H9 (cell line): ENCODE results near the gene ITIH5. TPM values are rescaled to one million over a fixed set of nuclear protein-coding genes. Genes with fewer than 3 reads are reported as not detected.

ENCODE experiments used
- DNase-seq: peaks from one replicate; pipeline ENCODE4 v3.0.0-alpha.2; 2017
- H2AFZ ChIP-seq: one replicate; pipeline ENCODE4 v1.6.1; 2013; ENCODE audit warnings: mild to moderate bottlenecking, low read length, control low read depth, moderate library complexity
- H2AK5ac ChIP-seq: 2 replicates; pipeline ENCODE4 v1.6.1; 2013; ENCODE audit warnings: low read length, control low read depth, mixed read lengths; ENCODE audit not compliant: insufficient read length
- H2BK120ac ChIP-seq: one replicate; pipeline ENCODE4 v1.6.1; 2013; ENCODE audit warnings: low read depth, mild to moderate bottlenecking, low read length, control low read depth, inconsistent platforms; ENCODE audit not compliant: poor library complexity, severe bottlenecking
- H2BK12ac ChIP-seq: 2 replicates; pipeline ENCODE4 v1.6.1; 2013; ENCODE audit warnings: low read length, control low read depth, mixed read lengths, low read depth; ENCODE audit not compliant: insufficient read length
- H2BK15ac ChIP-seq: 2 replicates; pipeline ENCODE4 v1.6.1; 2013; ENCODE audit warnings: low read depth, low read length, control low read depth
- H2BK20ac ChIP-seq: one replicate; pipeline ENCODE4 v1.6.1; 2013; ENCODE audit warnings: low read depth, mild to moderate bottlenecking, low read length, control low read depth, inconsistent platforms; ENCODE audit not compliant: poor library complexity, severe bottlenecking
- H2BK5ac ChIP-seq: 2 replicates; pipeline ENCODE4 v1.6.1; 2013; ENCODE audit warnings: low read length, control low read depth, mixed read lengths; ENCODE audit not compliant: insufficient read length
- H3K14ac ChIP-seq: 2 replicates; pipeline ENCODE4 v1.6.1; 2013; ENCODE audit warnings: low read length, control low read depth; ENCODE audit not compliant: insufficient read depth
- H3K18ac ChIP-seq: 2 replicates; pipeline ENCODE4 v1.6.1; 2013; ENCODE audit warnings: low read depth, mild to moderate bottlenecking, mixed read lengths, low read length, control low read depth; ENCODE audit not compliant: insufficient read length
- H3K23ac ChIP-seq: 2 replicates; pipeline ENCODE4 v1.6.1; 2013; ENCODE audit warnings: low read length, control low read depth, mixed read lengths, low read depth; ENCODE audit not compliant: insufficient read length
- H3K23me2 ChIP-seq: 2 replicates; pipeline ENCODE4 v1.6.1; 2013; ENCODE audit warnings: low read depth, mild to moderate bottlenecking, mixed read lengths, low read length, control low read depth; ENCODE audit not compliant: insufficient read length, poor library complexity, severe bottlenecking
- H3K27ac ChIP-seq: 2 replicates; pipeline ENCODE4 v1.5.1; 2013; ENCODE audit warnings: low read length, control low read depth, mixed read lengths, low read depth; ENCODE audit not compliant: insufficient read length
- H3K27me3 ChIP-seq: 2 replicates; pipeline ENCODE4 v1.6.1; 2013; ENCODE audit warnings: low read length, control low read depth, inconsistent platforms; ENCODE audit not compliant: insufficient read depth
- H3K4ac ChIP-seq: 2 replicates; pipeline ENCODE4 v1.6.1; 2013; ENCODE audit warnings: low read depth, mild to moderate bottlenecking, control low read depth, inconsistent platforms, low read length, moderate library complexity
- H3K4me1 ChIP-seq: 2 replicates; pipeline ENCODE4 v1.6.1; 2013; ENCODE audit warnings: low read length, control low read depth, inconsistent platforms; ENCODE audit not compliant: insufficient read depth
- H3K4me2 ChIP-seq: 2 replicates; pipeline ENCODE4 v1.6.1; 2013; ENCODE audit warnings: low read length, control low read depth, mixed read lengths; ENCODE audit not compliant: insufficient read length, insufficient read depth
- H3K56ac ChIP-seq: 2 replicates; pipeline ENCODE4 v1.6.1; 2013; ENCODE audit warnings: low read depth, mild to moderate bottlenecking, mixed read lengths, low read length, control low read depth; ENCODE audit not compliant: insufficient read length
- H3K79me1 ChIP-seq: 2 replicates; pipeline ENCODE4 v1.6.1; 2013; ENCODE audit warnings: low read depth, mild to moderate bottlenecking, moderate library complexity, low read length, control low read depth, inconsistent platforms; ENCODE audit not compliant: insufficient read depth, poor library complexity, severe bottlenecking
- H3K79me2 ChIP-seq: 2 replicates; pipeline ENCODE4 v1.6.1; 2013; ENCODE audit warnings: low read length, control low read depth, inconsistent platforms; ENCODE audit not compliant: insufficient read depth
- H3K9ac ChIP-seq: 2 replicates; pipeline ENCODE4 v1.6.1; 2013; ENCODE audit warnings: low read length, control low read depth, mixed read lengths; ENCODE audit not compliant: insufficient read length; ENCODE audit errors: extremely low read depth
- H3K9me3 ChIP-seq: one replicate; pipeline ENCODE4 v1.6.1; 2013; ENCODE audit warnings: low read depth, low read length, inconsistent platforms; ENCODE audit not compliant: control insufficient read depth
- H3T11ph ChIP-seq: one replicate; pipeline ENCODE4 v1.6.1; 2013; ENCODE audit warnings: mild to moderate bottlenecking, low read length, control low read depth, inconsistent platforms
- H4K20me1 ChIP-seq: one replicate; pipeline ENCODE4 v1.6.1; 2013; ENCODE audit not compliant: control insufficient read depth, insufficient read length, insufficient read depth
- H4K5ac ChIP-seq: 2 replicates; pipeline ENCODE4 v1.6.1; 2013; ENCODE audit warnings: low read depth, mild to moderate bottlenecking, mixed read lengths, low read length, control low read depth; ENCODE audit not compliant: insufficient read length
- H4K8ac ChIP-seq: replicated peaks from 2 replicates; pipeline ENCODE4 v1.6.1; 2013; ENCODE audit warnings: low read length, control low read depth, mixed read lengths, low read depth; ENCODE audit not compliant: insufficient read length
- H4K91ac ChIP-seq: 2 replicates; pipeline ENCODE4 v1.6.1; 2013; ENCODE audit warnings: low read depth, mild to moderate bottlenecking, moderate library complexity, mixed read lengths, low read length, control low read depth; ENCODE audit not compliant: insufficient read length
- H3K27ac Mint-ChIP-seq, 3 experiments: 2 replicates in 2 of 3; 3 replicates in 1 of 3; pipeline ENCODE4 v1.8.0; 2020 to 2021; ENCODE audit warnings: mixed read lengths in 3 of 3, mild to moderate bottlenecking in 1 of 3, moderate library complexity in 1 of 3
- H3K27me3 Mint-ChIP-seq: 2 replicates; pipeline ENCODE4 v1.8.0; 2021; ENCODE audit warnings: low read depth, mild to moderate bottlenecking, moderate library complexity, mixed read lengths
- H3K36me3 Mint-ChIP-seq, 3 experiments: 2 replicates in 2 of 3; 3 replicates in 1 of 3; pipeline ENCODE4 v1.8.0; 2020 to 2021; ENCODE audit warnings: low read depth in 3 of 3, mixed read lengths in 3 of 3; ENCODE audit not compliant: insufficient read depth in 1 of 3
- H3K4me1 Mint-ChIP-seq, 2 experiments: 2 replicates each; pipeline ENCODE4 v1.8.0; 2020; ENCODE audit warnings: mixed read lengths in 2 of 2
- H3K4me3 Mint-ChIP-seq, 2 experiments: 2 replicates in 1 of 2; 3 replicates in 1 of 2; pipeline ENCODE4 v1.8.0; 2020 to 2021; ENCODE audit warnings: mild to moderate bottlenecking in 2 of 2, mixed read lengths in 2 of 2, moderate library complexity in 1 of 2
- H3K9me3 Mint-ChIP-seq, 2 experiments: 2 replicates in 1 of 2; 3 replicates in 1 of 2; pipeline ENCODE4 v1.8.0; 2020; ENCODE audit warnings: mild to moderate bottlenecking in 2 of 2, mixed read lengths in 2 of 2, moderate library complexity in 1 of 2
- WGBS: extraction: QIAGEN DNeasy Blood & Tissue Kit; methylation state at CpG from one replicate; pipeline ENCODE4 v1.1.7; 2013; ENCODE audit warnings: missing lambda C conversion rate, low lambda C conversion rate, mixed read lengths; ENCODE audit not compliant: insufficient read length; ENCODE audit errors: extremely low coverage; 5-methylcytosine and 5-hydroxymethylcytosine counted together
- total RNA-seq: library from RNA; stranded (reverse); gene quantifications from 2 replicates; pipeline ENCODE4 v1.2.1, GENCODE V29; 2021
- TF ChIP-seq, protein P1 (sequence below): fragments of 200-600 bp; sonication (generic); conservative IDR thresholded peaks from 3 replicates; pipeline ENCODE4 v1.8.0; 2021; ENCODE audit warnings: antibody characterized with exemption, mild to moderate bottlenecking

Gene ITIH5
- total RNA-seq, 1 experiment from 2014 or later, result 1.3 TPM

DNA sequence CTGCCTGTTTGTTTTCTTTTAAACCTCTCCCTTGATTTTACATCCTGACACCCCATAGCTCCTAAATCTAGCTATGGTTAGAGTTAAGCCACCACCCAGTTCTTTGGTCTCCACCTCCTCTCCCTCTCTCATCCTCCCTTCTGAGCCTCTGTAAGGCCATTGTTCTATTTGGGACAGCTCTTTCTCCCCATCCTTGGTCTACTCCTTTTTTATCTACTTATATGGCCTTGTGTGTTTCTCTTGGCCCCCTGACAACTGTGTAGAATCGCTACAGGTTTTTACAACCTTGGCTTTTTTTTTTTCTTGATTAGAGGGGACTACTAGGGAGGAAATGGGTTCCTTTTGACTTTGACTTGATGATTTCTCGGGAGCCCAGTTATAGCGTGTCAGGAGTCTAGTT is 3.4 kb upstream of the ITIH5 start:
- WGBS, result no CpG with 5 or more reads among the region's 3 CpGs
- Histone ChIP-seq H3K4me2 (no peak overlapping the region), H3K18ac (no peak overlapping the region), H3K23ac (no peak overlapping the region), H2BK12ac (no peak overlapping the region), H2AFZ (no peak overlapping the region), H2AK5ac (no peak overlapping the region), H3K9ac (no peak overlapping the region), H2BK15ac (no peak overlapping the region), H4K91ac (no peak overlapping the region), H2BK120ac (no peak overlapping the region), H4K5ac (no peak overlapping the region), H2BK20ac (no peak overlapping the region), H3K79me1 (no peaks in the 10 kb centered on the region), H3K4ac (no peak overlapping the region), H4K20me1 (no peaks in the 10 kb centered on the region), H3K27me3 (peaks cover 10% of the 10 kb centered on the region; the same call in 1 of the 2 replicates), H3K23me2 (peaks cover 7% of the 10 kb centered on the region), H3K9me3 (no peaks in the 10 kb centered on the region), H4K8ac (no peak overlapping the region), H3T11ph (no peak overlapping the region), H3K4me1 (no peaks in the 10 kb centered on the region), H3K56ac (no peak overlapping the region), H3K27ac (no peak overlapping the region), H3K14ac (no peak overlapping the region), H2BK5ac (no peak overlapping the region), H3K79me2 (no peaks in the 10 kb centered on the region)
- no peak for DNase-seq
- TF ChIP-seq, protein P1, sequence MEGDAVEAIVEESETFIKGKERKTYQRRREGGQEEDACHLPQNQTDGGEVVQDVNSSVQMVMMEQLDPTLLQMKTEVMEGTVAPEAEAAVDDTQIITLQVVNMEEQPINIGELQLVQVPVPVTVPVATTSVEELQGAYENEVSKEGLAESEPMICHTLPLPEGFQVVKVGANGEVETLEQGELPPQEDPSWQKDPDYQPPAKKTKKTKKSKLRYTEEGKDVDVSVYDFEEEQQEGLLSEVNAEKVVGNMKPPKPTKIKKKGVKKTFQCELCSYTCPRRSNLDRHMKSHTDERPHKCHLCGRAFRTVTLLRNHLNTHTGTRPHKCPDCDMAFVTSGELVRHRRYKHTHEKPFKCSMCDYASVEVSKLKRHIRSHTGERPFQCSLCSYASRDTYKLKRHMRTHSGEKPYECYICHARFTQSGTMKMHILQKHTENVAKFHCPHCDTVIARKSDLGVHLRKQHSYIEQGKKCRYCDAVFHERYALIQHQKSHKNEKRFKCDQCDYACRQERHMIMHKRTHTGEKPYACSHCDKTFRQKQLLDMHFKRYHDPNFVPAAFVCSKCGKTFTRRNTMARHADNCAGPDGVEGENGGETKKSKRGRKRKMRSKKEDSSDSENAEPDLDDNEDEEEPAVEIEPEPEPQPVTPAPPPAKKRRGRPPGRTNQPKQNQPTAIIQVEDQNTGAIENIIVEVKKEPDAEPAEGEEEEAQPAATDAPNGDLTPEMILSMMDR, result no peak
- H3K27me3 Mint-ChIP-seq, result peaks cover 58% of the 10 kb centered on the region
- peaks cover 16 to 23% of the 10 kb centered on the region in 2 experiments for H3K4me1 Mint-ChIP-seq
- H3K27ac Mint-ChIP-seq, result no peak overlapping the region
- H3K4me3 Mint-ChIP-seq, result no peak overlapping the region
- H3K9me3 Mint-ChIP-seq, result no peaks in the 10 kb centered on the region; a peak in 1 of 5 replicates
- no peaks in the 10 kb centered on the region for H3K36me3 Mint-ChIP-seq
